ENCODE measurements around the gene KIF5C. TPM values are rescaled to one million over a fixed set of nuclear protein-coding genes. Genes with fewer than 3 reads are reported as not detected.

Gene KIF5C
- total RNA-seq = 63.3 and 66.7 TPM in 2 replicates
- long read RNA-seq, partial matches to known transcripts = 4 of 12 reads
- long read RNA-seq, other reads (novel, unspliced or antisense) = 8 of 12 reads

GRCh38 chr2:148874868-148875341 is at the start of gene KIF5C:
Gene KIF5C (plus strand): TSS chr2:148875227. CDS start chr2:148875618, 391 bp downstream.
- no peak for TF ChIP-seq CTCF (conservative IDR thresholded peaks at IDR 0.05)
- no peaks in the 10 kb centered on the region for H3K9me3 Mint-ChIP-seq
- H3K27me3 Mint-ChIP-seq (ENCODE audit: low read depth) = peaks cover 25% of the 10 kb centered on the region
- peak within 1 kb of the TSS; percentile 96 for H3K27ac Mint-ChIP-seq (ENCODE audit: unreplicated experiment)
- peaks cover 20% of the 10 kb centered on the region for H3K4me1 Mint-ChIP-seq
- peaks cover 6% of the 10 kb centered on the region for H3K36me3 Mint-ChIP-seq (ENCODE audit: low read depth)
- H3K4me3 Mint-ChIP-seq = peak within 1 kb of the TSS; percentile 97
- DNase-seq (ENCODE audit: low read depth, low spot score) = peak; percentile 83

- no peak for TF ChIP-seq CTCF (conservative IDR thresholded peaks at IDR 0.05)
- DNase-seq (ENCODE audit: low read depth, low spot score) = no peak
- peak overlapping the region; percentile 7 for H3K27ac Mint-ChIP-seq (ENCODE audit: unreplicated experiment)
- peaks cover 2% of the 10 kb centered on the region for H3K27me3 Mint-ChIP-seq (ENCODE audit: low read depth)
- H3K4me1 Mint-ChIP-seq = peaks cover 10% of the 10 kb centered on the region
- no peak overlapping the region for H3K4me3 Mint-ChIP-seq
- H3K9me3 Mint-ChIP-seq = peaks cover 7% of the 10 kb centered on the region
- H3K36me3 Mint-ChIP-seq (ENCODE audit: low read depth) = no peaks in the 10 kb centered on the region
Measured at GRCh38 chr2:148826791-148827190, 48.2 kb upstream of the KIF5C start.

GRCh38 chr2:148828941-148829340 is 46.1 kb upstream of the KIF5C start:
- TF ChIP-seq CTCF (conservative IDR thresholded peaks at IDR 0.05) = no peak
- DNase-seq (ENCODE audit: low read depth, low spot score) = no peak
- peaks cover 5% of the 10 kb centered on the region for H3K9me3 Mint-ChIP-seq
- no peak overlapping the region for H3K4me3 Mint-ChIP-seq
- peaks cover 2% of the 10 kb centered on the region for H3K27me3 Mint-ChIP-seq (ENCODE audit: low read depth)
- peaks cover 10% of the 10 kb centered on the region for H3K4me1 Mint-ChIP-seq
- no peaks in the 10 kb centered on the region for H3K36me3 Mint-ChIP-seq (ENCODE audit: low read depth)
- no peak overlapping the region for H3K27ac Mint-ChIP-seq (ENCODE audit: unreplicated experiment)

GRCh38 chr2:148829618-148830017 is 45.4 kb upstream of the KIF5C start:
- peaks cover 5% of the 10 kb centered on the region for H3K9me3 Mint-ChIP-seq

GRCh38 chr2:148832637-148833036 is 42.4 kb upstream of the KIF5C start:
- no peak for TF ChIP-seq CTCF (conservative IDR thresholded peaks at IDR 0.05)

More at GRCh38 chr2:148829618-148830017, 45.4 kb upstream of the KIF5C start:
- Mint-ChIP-seq H3K4me3 (no peak overlapping the region), H3K27me3 (ENCODE audit: low read depth) (peaks cover 2% of the 10 kb centered on the region), H3K36me3 (ENCODE audit: low read depth) (no peaks in the 10 kb centered on the region), H3K4me1 (peaks cover 10% of the 10 kb centered on the region), H3K27ac (ENCODE audit: unreplicated experiment) (peak overlapping the region; percentile 57)
- peak; percentile 27 for TF ChIP-seq CTCF (conservative IDR thresholded peaks at IDR 0.05)
- DNase-seq (ENCODE audit: low read depth, low spot score) = no peak

More at GRCh38 chr2:148832637-148833036, 42.4 kb upstream of the KIF5C start:
- H3K4me3 Mint-ChIP-seq = no peak overlapping the region
- H3K4me1 Mint-ChIP-seq = no peaks in the 10 kb centered on the region
- peaks cover 4% of the 10 kb centered on the region for H3K9me3 Mint-ChIP-seq
- H3K27me3 Mint-ChIP-seq (ENCODE audit: low read depth) = peaks cover 2% of the 10 kb centered on the region
- H3K27ac Mint-ChIP-seq (ENCODE audit: unreplicated experiment) = no peak overlapping the region
- no peak for DNase-seq (ENCODE audit: low read depth, low spot score)
- H3K36me3 Mint-ChIP-seq (ENCODE audit: low read depth) = no peaks in the 10 kb centered on the region

Measured in neural crest cell (in vitro differentiated cells).